H1 (cell line): Measurements from ENCODE around the gene C5orf46. TPM values are rescaled to one million over a fixed set of nuclear protein-coding genes. Genes with fewer than 3 reads are reported as not detected.

Source experiments
- CTCF ChIA-PET: fragments of 300-600 bp; sonication (Branson Sonifier 250); formaldehyde crosslinking; loops from one replicate; lab custom pipeline; 2021; ENCODE audit not compliant: partially characterized antibody; lab: Charles Lee
- POLR2A ChIA-PET: fragments of 300-600 bp; sonication (Branson Sonifier 250); formaldehyde crosslinking; loops from one replicate; lab custom pipeline; 2021; ENCODE audit warnings: inconsistent platforms; ENCODE audit not compliant: partially characterized antibody; lab: Charles Lee
- DNase-seq, 2 experiments: peaks; one replicate each; pipeline versions ENCODE4 v3.0.0 to v3.0.0-alpha.2; 2010 to 2022; ENCODE audit warnings: low spot score in 2 of 2, low read depth in 1 of 2, mixed read lengths in 1 of 2
- FAIRE-seq: peaks from 2 replicates; lab custom pipeline; 2011; peaks lifted over from hg19 to GRCh38; lab: Jason Lieb, UNC
- H2AFZ ChIP-seq: 2 replicates; pipeline ENCODE4 v1.8.1; 2012; ENCODE audit warnings: low read length, inconsistent platforms
- H2AK5ac ChIP-seq: 2 replicates; pipeline ENCODE4 v1.6.1; 2013; ENCODE audit warnings: low read depth, low read length
- H2BK120ac ChIP-seq: replicated peaks from 2 replicates; pipeline ENCODE3; 2013; ENCODE audit warnings: low read depth, low read length, inconsistent platforms
- H2BK12ac ChIP-seq: 2 replicates; pipeline ENCODE4 v1.6.1; 2013; ENCODE audit warnings: low read depth, low read length
- H2BK15ac ChIP-seq: 2 replicates; pipeline ENCODE4 v1.6.1; 2013; ENCODE audit warnings: low read length
- H2BK20ac ChIP-seq: 2 replicates; pipeline ENCODE4 v1.6.1; 2013; ENCODE audit warnings: low read length
- H2BK5ac ChIP-seq: 2 replicates; pipeline ENCODE4 v1.6.1; 2013; ENCODE audit warnings: low read depth, low read length
- H3K14ac ChIP-seq: 2 replicates; pipeline ENCODE4 v1.6.1; 2013; ENCODE audit warnings: inconsistent platforms; ENCODE audit not compliant: insufficient read length
- H3K18ac ChIP-seq: 2 replicates; pipeline ENCODE4 v1.6.1; 2013; ENCODE audit warnings: low read length; ENCODE audit errors: extremely low read depth
- H3K23ac ChIP-seq: 2 replicates; pipeline ENCODE4 v1.6.1; 2013; ENCODE audit warnings: inconsistent platforms; ENCODE audit not compliant: insufficient read length
- H3K23me2 ChIP-seq: 2 replicates; pipeline ENCODE4 v1.6.1; 2013; ENCODE audit warnings: low read depth, low read length
- H3K27ac ChIP-seq: 2 replicates; pipeline ENCODE4 v1.6.1; 2011; ENCODE audit warnings: low read depth, low read length, inconsistent platforms
- H3K27me3 ChIP-seq, 4 experiments: replicated peaks in 1 of 4; 1 replicate in 1 of 4; 2 replicates in 3 of 4; pipeline versions ENCODE4 v1.6.1 to v1.8.1; 2011 to 2013; ENCODE audit warnings: low read length in 3 of 4, mild to moderate bottlenecking in 3 of 4, inconsistent platforms in 2 of 4, mixed read lengths in 2 of 4, moderate library complexity in 1 of 4; ENCODE audit not compliant: control insufficient read depth in 3 of 4, insufficient read depth in 3 of 4; ENCODE audit errors: extremely low read depth in 1 of 4
- H3K36me3 ChIP-seq, 4 experiments: 2 replicates each; pipeline versions ENCODE4 v1.6.1 to v1.8.1; 2011 to 2013; ENCODE audit warnings: mild to moderate bottlenecking in 4 of 4, low read length in 3 of 4, moderate library complexity in 2 of 4, control low read depth in 1 of 4, inconsistent platforms in 1 of 4; ENCODE audit not compliant: insufficient read depth in 4 of 4, control insufficient read depth in 2 of 4
- H3K4ac ChIP-seq: replicated peaks from 2 replicates; pipeline ENCODE3; 2013; ENCODE audit warnings: low read length, low read depth, mixed read lengths, inconsistent platforms; ENCODE audit not compliant: insufficient read length
- H3K4me1 ChIP-seq, 4 experiments: replicated peaks in 1 of 4; 1 replicate in 1 of 4; 2 replicates in 3 of 4; pipeline versions ENCODE4 v1.6.1 to v1.8.1; 2011 to 2013; ENCODE audit warnings: low read length in 3 of 4, inconsistent platforms in 2 of 4, mixed read lengths in 1 of 4; ENCODE audit not compliant: insufficient read depth in 4 of 4, control insufficient read depth in 3 of 4
- H3K4me2 ChIP-seq, 2 experiments: 2 replicates each; pipeline versions ENCODE4 v1.6.1 to v1.8.1; 2011 to 2013; ENCODE audit warnings: low read depth in 2 of 2, low read length in 2 of 2, control low read depth in 1 of 2, inconsistent platforms in 1 of 2, mild to moderate bottlenecking in 1 of 2; ENCODE audit not compliant: insufficient read depth in 1 of 2
- H3K4me3 ChIP-seq, 4 experiments: fragments of 200-600, 300-600 bp in 1 of 4; sonication (generic), shearing (Covaris generic), sonication (Bioruptor Twin) in 1 of 4; 2 replicates each; pipeline versions ENCODE4 v1.5.1 to v1.8.1; 2011 to 2016; ENCODE audit warnings: low read length in 4 of 4, low read depth in 3 of 4, control low read depth in 2 of 4, inconsistent platforms in 2 of 4, mild to moderate bottlenecking in 2 of 4, mixed read lengths in 1 of 4, moderate library complexity in 1 of 4; ENCODE audit not compliant: insufficient read depth in 2 of 4; ENCODE audit errors: extremely low read depth in 1 of 4
- H3K56ac ChIP-seq: replicated peaks from 2 replicates; pipeline ENCODE3; 2013; ENCODE audit warnings: low read depth, mild to moderate bottlenecking, mixed read lengths, low read length, inconsistent platforms; ENCODE audit not compliant: insufficient read length
- H3K79me1 ChIP-seq: 2 replicates; pipeline ENCODE4 v1.6.1; 2013; ENCODE audit warnings: low read depth, low read length, control low read depth
- H3K79me2 ChIP-seq, 2 experiments: 2 replicates each; pipeline versions ENCODE4 v1.6.1 to v1.8.1; 2012 to 2013; ENCODE audit warnings: low read length in 2 of 2, mild to moderate bottlenecking in 2 of 2, inconsistent platforms in 1 of 2; ENCODE audit not compliant: insufficient read depth in 2 of 2, control insufficient read depth in 1 of 2
- H3K9ac ChIP-seq, 4 experiments: replicated peaks in 1 of 4; 1 replicate in 1 of 4; 2 replicates in 3 of 4; pipeline versions ENCODE4 v1.6.1 to v1.8.1; 2011 to 2013; ENCODE audit warnings: low read depth in 3 of 4, low read length in 3 of 4, control low read depth in 2 of 4, mild to moderate bottlenecking in 2 of 4, moderate library complexity in 2 of 4, inconsistent platforms in 1 of 4; ENCODE audit errors: extremely low read depth in 1 of 4
- H3K9me3 ChIP-seq, 2 experiments: 2 replicates each; pipeline versions ENCODE4 v1.6.1 to v1.8.1; 2012 to 2013; ENCODE audit warnings: mild to moderate bottlenecking in 2 of 2, moderate library complexity in 2 of 2, control low read depth in 1 of 2, inconsistent platforms in 1 of 2, low read depth in 1 of 2, low read length in 1 of 2, mixed read lengths in 1 of 2; ENCODE audit not compliant: insufficient read depth in 2 of 2
- H4K20me1 ChIP-seq, 2 experiments: replicated peaks in 1 of 2; 2 replicates each; pipeline versions ENCODE3 to v1.8.1; 2011 to 2013; ENCODE audit warnings: inconsistent platforms in 2 of 2, low read length in 2 of 2, mild to moderate bottlenecking in 1 of 2; ENCODE audit not compliant: insufficient read depth in 2 of 2, control insufficient read depth in 1 of 2
- H4K5ac ChIP-seq: 2 replicates; pipeline ENCODE4 v1.6.1; 2013; ENCODE audit warnings: low read length, low read depth, mixed read lengths, inconsistent platforms; ENCODE audit not compliant: insufficient read length
- H4K8ac ChIP-seq: 2 replicates; pipeline ENCODE4 v1.8.0; 2013; ENCODE audit warnings: mild to moderate bottlenecking, moderate library complexity, low read length, inconsistent platforms; ENCODE audit not compliant: insufficient read depth; ENCODE audit errors: extremely low read depth
- H4K91ac ChIP-seq: replicated peaks from 2 replicates; pipeline ENCODE3; 2013; ENCODE audit warnings: low read length, mixed read lengths, inconsistent platforms; ENCODE audit not compliant: insufficient read length
- EP300 ChIP-seq, 2 experiments: IDR thresholded peaks; 1 replicate in 1 of 2; 2 replicates in 1 of 2; pipeline ENCODE4 v1.6.1; 2011 to 2012; ENCODE audit warnings: low read depth in 2 of 2, low read length in 2 of 2, mild to moderate bottlenecking in 2 of 2, borderline replicate concordance in 1 of 2, inconsistent platforms in 1 of 2, moderate library complexity in 1 of 2
- KDM4A ChIP-seq: IDR thresholded peaks from one replicate; pipeline ENCODE4 v1.7.1; 2012; ENCODE audit warnings: low read depth, mild to moderate bottlenecking, moderate library complexity, low read length, inconsistent platforms; ENCODE audit not compliant: severe bottlenecking
- POLR2A ChIP-seq, 2 experiments: IDR thresholded peaks; 1 replicate in 1 of 2; 2 replicates in 1 of 2; pipeline ENCODE4 v1.6.1; 2011; ENCODE audit warnings: low read depth in 2 of 2, low read length in 2 of 2, mild to moderate bottlenecking in 2 of 2; ENCODE audit errors: control extremely low read depth in 1 of 2
- POLR2AphosphoS5 ChIP-seq: IDR thresholded peaks from 2 replicates; pipeline ENCODE4 v1.6.1; 2011; ENCODE audit warnings: low read depth, low read length
- SUZ12 ChIP-seq: fragments of 200-600 bp; sonication (generic); IDR thresholded peaks from 2 replicates; pipeline ENCODE4 v1.6.1; 2012; ENCODE audit warnings: mild to moderate bottlenecking, inconsistent platforms, low read length, moderate library complexity, mixed read lengths
- TBP ChIP-seq: IDR thresholded peaks from 2 replicates; pipeline ENCODE4 v1.6.1; 2011; ENCODE audit warnings: low read depth, low read length, improper control_type of control experiment
- WGBS, 2 experiments: shearing (Covaris generic) in 1 of 2; methylation state at CpG; one replicate each; pipeline versions ENCODE4 v1.1.6 to v1.1.7; 2013 to 2015; ENCODE audit warnings: low lambda C conversion rate in 2 of 2, mixed read lengths in 2 of 2, inconsistent platforms in 1 of 2, low coverage in 1 of 2, missing lambda C conversion rate in 1 of 2; ENCODE audit not compliant: insufficient replicate concordance in 2 of 2, insufficient coverage in 1 of 2, insufficient read length in 1 of 2; ENCODE audit errors: extremely low coverage in 1 of 2, missing lambda C conversion rate in 1 of 2; 5-methylcytosine and 5-hydroxymethylcytosine counted together
- polyA plus RNA-seq, 7 experiments: library from polyadenylated mRNA; depleted of rRNA in 3 of 7; stranded (reverse) in 5 of 7; unstranded in 2 of 7; fragments of >200 nt in 5 of 7; fragments of 200-250 nt in 2 of 7; gene quantifications; 1 replicate in 5 of 7; 2 replicates in 1 of 7; 4 replicates in 1 of 7; pipeline versions ENCODE4 v1.2.1 to v1.2.3, GENCODE V29; 2011 to 2013; ENCODE audit warnings: missing spikeins in 2 of 7, mixed read lengths in 2 of 7
- total RNA-seq: library from RNA; stranded (reverse); fragmentation: NEBNext Ultra II Directional; extraction: Animal tissue kit (Norgen Biotek cat#: 25700); gene quantifications from 2 replicates; pipeline ENCODE4 v1.2.1, GENCODE V29; 2021

C5orf46 gene
- total and polyA plus RNA-seq, 2 of the 8 experiments (the other 6 are each of a cell fraction or from before 2014, with no cell fraction given): not detected

GRCh38 chr5:147852365-147852764 lies 54.0 kb downstream of the C5orf46 start:
- no peak overlapping the region for H3K23ac ChIP-seq
- no peak overlapping the region for H2BK5ac ChIP-seq
- 96% methylated on average over 3 of the region's 3 CpGs; no CpG with 5 or more reads in 1 of the 2 experiments for WGBS, 2 experiments
- no peak overlapping the region for H3K27ac ChIP-seq
- H3K18ac ChIP-seq: no peak overlapping the region
- no peak overlapping the region for H2BK15ac ChIP-seq
- no peak overlapping the region for H3K14ac ChIP-seq
- no peak overlapping the region for H2AFZ ChIP-seq
- peak overlapping the region; percentile 89; the same call in 1 of the 2 replicates for H2AK5ac ChIP-seq
- H3K4ac ChIP-seq: no peak overlapping the region
- no peak overlapping the region for H3K56ac ChIP-seq
- H2BK12ac ChIP-seq: no peak overlapping the region; the same call in 1 of the 2 replicates
- H4K8ac ChIP-seq: no peak overlapping the region
- no peaks in the 10 kb centered on the region for H4K20me1 ChIP-seq
- no peaks in the 10 kb centered on the region for H3K79me1 ChIP-seq
- H3K79me2 ChIP-seq: no peaks in the 10 kb centered on the region
- H3K4me2 ChIP-seq: no peak overlapping the region
- H4K91ac ChIP-seq: no peak overlapping the region
- no peaks in the 10 kb centered on the region for H3K9me3 ChIP-seq
- no peak overlapping the region for H4K5ac ChIP-seq
- H3K27me3 ChIP-seq: peaks cover 0 to 2% (median 0%) of the 10 kb centered on the region in 4 experiments; a peak in 1 of 7 replicates
- no peak overlapping the region for H3K4me3 ChIP-seq
- peaks cover 0 to 2% (median 0%) of the 10 kb centered on the region in 4 experiments; a peak in 1 of 7 replicates for H3K4me1 ChIP-seq
- no peak overlapping the region for H3K9ac ChIP-seq
- POLR2A ChIA-PET: interaction anchor here (1.0 to 26.7 kb wide), 8 partner anchors 8 to 117 kb away, joined by 3 to 730 read pairs (median 146); partner anchors contain the start of gene SCGB3A2
- no peak for TF ChIP-seq KDM4A
- peak; percentile 89 for TF ChIP-seq POLR2A (IDR thresholded peaks at IDR 0.05; ENCODE audit: control extremely low read depth in 1 of 2, low read depth in 2 of 2, low read length in 2 of 2)
- no peak for TF ChIP-seq SUZ12
- TF ChIP-seq TBP: no peak
- TF ChIP-seq EP300 (IDR thresholded peaks at IDR 0.05; ENCODE audit: borderline replicate concordance in 1 of 2, low read depth in 2 of 2, low read length in 2 of 2): no peak
- peak; percentile 87 for TF ChIP-seq POLR2AphosphoS5
- H3K23me2 ChIP-seq: no peaks in the 10 kb centered on the region
- CTCF ChIA-PET: interaction anchor here (1.3 to 9.2 kb wide), 11 partner anchors 10 to 327 kb away, joined by 3 to 126 read pairs (median 8); no protein-coding TSS in a partner anchor
- no peak for DNase-seq
- no peaks in the 10 kb centered on the region for H3K36me3 ChIP-seq
- no peak for FAIRE-seq
- H2BK120ac ChIP-seq: no peak overlapping the region
- no peak overlapping the region for H2BK20ac ChIP-seq
